ENCODE data around the gene FLACC1. TPM values are rescaled to one million over a fixed set of nuclear protein-coding genes. Genes with fewer than 3 reads are reported as not detected.
"Not testable (repeated sequence)": the region's sequence is repeated elsewhere in the genome, so short reads cannot be mapped to it uniquely, and the experiment has no call there.

FLACC1 gene
- total RNA-seq, 4 donors from 2014 or later = 0.19 to 5.1 (median 0.52) TPM

DNA sequence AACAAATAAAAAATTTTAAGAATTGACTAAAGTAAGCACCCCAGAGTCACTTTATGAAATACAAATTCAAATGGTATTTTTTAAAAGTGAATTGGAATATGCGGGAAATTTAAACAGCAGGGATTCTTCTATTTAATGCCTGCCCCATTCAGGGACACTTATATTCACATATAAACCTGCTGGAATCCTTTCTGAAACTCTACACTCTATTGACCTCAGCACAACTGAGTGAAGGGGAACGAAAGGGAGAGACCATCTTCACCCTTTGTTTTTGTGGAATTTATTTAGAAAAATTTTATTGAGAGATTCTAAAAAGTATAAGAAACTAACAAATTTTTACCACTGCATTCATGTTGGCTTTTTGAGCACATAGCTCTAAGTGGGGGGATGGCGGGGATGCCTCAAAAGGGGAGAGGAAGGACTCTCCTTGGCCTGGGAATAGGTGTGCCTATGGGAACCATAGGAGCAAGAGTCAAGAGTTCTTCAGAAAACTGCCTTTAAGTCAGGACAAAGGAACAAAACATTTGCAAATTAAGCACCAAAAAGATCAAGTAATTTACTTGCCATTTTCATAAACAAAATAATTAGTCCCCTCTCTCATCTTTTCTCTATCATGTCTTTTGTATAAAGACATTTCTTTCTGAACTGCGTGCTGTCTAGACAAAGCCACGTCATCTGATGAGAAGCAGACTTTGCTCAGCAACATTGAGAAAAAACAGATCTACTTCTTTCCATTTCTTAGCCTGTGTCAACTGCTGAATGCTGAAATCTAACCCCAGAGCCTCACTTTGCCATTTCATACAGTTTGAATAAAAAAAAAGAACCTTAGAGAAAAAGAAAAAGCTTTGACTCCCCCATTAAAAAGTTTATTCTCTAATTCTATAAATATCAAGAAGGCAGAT, 21.6 kb upstream of the FLACC1 start:
- WGBS, 2 donors = 89 to 90% methylated on average over 5 of the region's 5 CpGs
- H3K9me3 ChIP-seq = no peaks in the 10 kb centered on the region
- intact Hi-C loops (cut with DNase I) = no loop called here
- H3K27ac ChIP-seq = no peak overlapping the region
- TF ChIP-seq POLR2A (IDR thresholded peaks at IDR 0.05) = no peak
- no peak for TF ChIP-seq CTCF (IDR thresholded peaks at IDR 0.05)
- H3K4me3 ChIP-seq = no peak overlapping the region
- H3K36me3 ChIP-seq = peaks cover 0 to 67% (median 15%) of the 10 kb centered on the region in 3 donors
- H3K27me3 ChIP-seq = no peaks in the 10 kb centered on the region
- no peak for DNase-seq
- H3K4me1 ChIP-seq = peaks cover 0 to 14% (median 0%) of the 10 kb centered on the region in 3 donors

- Histone ChIP-seq H3K36me3 (peaks cover 0 to 53% (median 15%) of the 10 kb centered on the region in 3 donors), H3K4me1 (no peaks in the 10 kb centered on the region), H3K27ac (no peak overlapping the region), H3K27me3 (no peaks in the 10 kb centered on the region), H3K4me3 (no peak overlapping the region), H3K9me3 (no peaks in the 10 kb centered on the region)
- TF ChIP-seq POLR2A (IDR thresholded peaks at IDR 0.05) (no peak), CTCF (IDR thresholded peaks at IDR 0.05) (no peak)
- intact Hi-C loops (cut with DNase I) = no loop called here
- 97 to 100% methylated on average over 3 of the region's 3 CpGs for WGBS, 2 donors
- DNase-seq = no peak
These were observed 20.1 kb upstream of the FLACC1 start for GRCh38 chr2:201377218-201377617.

- intact Hi-C loops (cut with DNase I) = loop anchor here (10.0 kb wide), 1 partner anchor 125 kb away; no protein-coding TSS in a partner anchor
- Histone ChIP-seq H3K36me3 (peaks cover 0 to 41% (median 0%) of the 10 kb centered on the region in 3 donors), H3K27ac (no peak overlapping the region), H3K27me3 (no peaks in the 10 kb centered on the region), H3K4me1 (no peaks in the 10 kb centered on the region), H3K9me3 (peaks cover 0 to 38% (median 0%) of the 10 kb centered on the region in 3 donors), H3K4me3 (no peak overlapping the region)
- 89 to 92% methylated on average over 5 to 7 of the region's 11 CpGs for WGBS, 2 donors
- no peak for DNase-seq
- no peak for TF ChIP-seq CTCF (IDR thresholded peaks at IDR 0.05)
- no peak for TF ChIP-seq POLR2A (IDR thresholded peaks at IDR 0.05)
These were observed 12.6 kb upstream of the FLACC1 start for GRCh38 chr2:201369775-201370174.

GRCh38 chr2:201369318-201369717, 12.2 kb upstream of the FLACC1 start:
- not testable (repeated sequence) for H3K4me1 ChIP-seq, DNase-seq, H3K27ac ChIP-seq, H3K4me3 ChIP-seq, H3K27me3 ChIP-seq
- intact Hi-C loops (cut with DNase I) = loop anchor here (10.0 kb wide), 1 partner anchor 125 kb away; no protein-coding TSS in a partner anchor
- peaks cover 0 to 38% (median 0%) of the 10 kb centered on the region in 3 donors for H3K9me3 ChIP-seq
- 87 to 94% methylated on average over 8 of the region's 8 CpGs for WGBS, 2 donors
- peaks cover 0 to 41% (median 0%) of the 10 kb centered on the region in 3 donors for H3K36me3 ChIP-seq

- intact Hi-C loops (cut with DNase I) = loop anchor here (10.0 kb wide), 1 partner anchor 121 kb away; no protein-coding TSS in a partner anchor
- no peak for DNase-seq
- H3K4me1 ChIP-seq = peaks cover 0 to 5% (median 0%) of the 10 kb centered on the region in 3 donors
- no peak for TF ChIP-seq POLR2A (IDR thresholded peaks at IDR 0.05)
- TF ChIP-seq CTCF (IDR thresholded peaks at IDR 0.05) = no peak
- no peak overlapping the region for H3K27ac ChIP-seq
- peaks cover 0 to 53% (median 5%) of the 10 kb centered on the region in 3 donors for H3K9me3 ChIP-seq
- peaks cover 0 to 60% (median 0%) of the 10 kb centered on the region in 3 donors for H3K36me3 ChIP-seq
- H3K4me3 ChIP-seq = no peak overlapping the region
- no peaks in the 10 kb centered on the region for H3K27me3 ChIP-seq
These were observed 9.0 kb upstream of the FLACC1 start for GRCh38 chr2:201366146-201366545.

Data from esophagus squamous epithelium (tissue), 5 donors.